ENCODE measurements around the gene HSPA12B.

- TF ChIP-seq CTCF (IDR thresholded peaks at IDR 0.05; ENCODE audit: low read depth, low read length, poor library complexity, severe bottlenecking) (no peak), EZH2phosphoT487 (IDR thresholded peaks at IDR 0.05; ENCODE audit: borderline replicate concordance, low read length) (no peak)
Observed at GRCh38 chr20:3783068-3783489, 50.6 kb downstream of the HSPA12B start.
